Measurements from ENCODE around the gene KLHL28. TPM values are rescaled to one million over a fixed set of nuclear protein-coding genes. Genes with fewer than 3 reads are reported as not detected.

The KLHL28 gene
- 4.0 to 6.4 TPM (median 5.9 TPM) in 5 replicates for total RNA-seq (2022; extraction: Qiagen RNA extraction; ENCODE audit: low read depth)

GRCh38 chr14:44961554-44962333, at the start of gene KLHL28, which contains the start of gene TOGARAM1:
Gene KLHL28, minus strand, starts transcription at chr14:44961947. Its CDS starts 16,019 bp downstream, at chr14:44945928.
Gene TOGARAM1, plus strand, starts transcription at chr14:44962190. Its CDS starts 232 bp downstream, at chr14:44962422.

Other genes starting within 250 kb of the KLHL28 start
- 7.2 to 8.7 TPM (median 8.6 TPM) in 5 replicates for gene TOGARAM1, start 243 bp upstream of the KLHL28 start, total RNA-seq (2022; extraction: Qiagen RNA extraction; ENCODE audit: low read depth)
- gene PRPF39, start 122.2 kb upstream of the KLHL28 start, total RNA-seq (2022; extraction: Qiagen RNA extraction; ENCODE audit: low read depth), result 12.4 to 24.7 TPM (median 20.5 TPM) in 5 replicates
- gene FKBP3, start 172.5 kb upstream of the KLHL28 start, total RNA-seq (2022; extraction: Qiagen RNA extraction; ENCODE audit: low read depth), result 98.3 to 197 TPM (median 114 TPM) in 5 replicates
- gene FANCM, start 174.0 kb upstream of the KLHL28 start, total RNA-seq (2022; extraction: Qiagen RNA extraction; ENCODE audit: low read depth), result 3.6 to 6.6 TPM (median 5.7 TPM) in 5 replicates

All from A549 treated with ZK216348 at 1 μM for 4 hours (cell line).